Smooth muscle cell (in vitro differentiated cells): ENCODE data around the gene FBXL13. TPM values are rescaled to one million over a fixed set of nuclear protein-coding genes. Genes with fewer than 3 reads are reported as not detected.

ENCODE experiments used
- DNase-seq: peaks from one replicate; lab custom pipeline; 2025; ENCODE audit not compliant: unreplicated experiment; lab: John Stamatoyannopoulos, UW
- H2AFZ ChIP-seq: fragments of 200-600 bp; sonication (generic); 2 replicates; pipeline ENCODE4 v1.6.0; 2016; ENCODE audit warnings: antibody characterized with exemption, low read depth, mild to moderate bottlenecking
- H3F3A ChIP-seq: fragments of 200-600 bp; sonication (generic); 2 replicates; pipeline ENCODE4 v1.6.0; 2017; ENCODE audit warnings: antibody characterized with exemption, low read depth
- H3K27ac ChIP-seq: fragments of 200-600 bp; sonication (generic); 2 replicates; pipeline ENCODE4 v1.5.1; 2016; ENCODE audit warnings: low read depth, mild to moderate bottlenecking
- H3K27me3 ChIP-seq: fragments of 200-600 bp; sonication (generic); 2 replicates; pipeline ENCODE4 v1.6.1; 2016; ENCODE audit warnings: low read depth, mild to moderate bottlenecking
- H3K36me3 ChIP-seq: fragments of 200-600 bp; sonication (generic); 2 replicates; pipeline ENCODE4 v1.5.1; 2016; ENCODE audit warnings: low read depth
- H3K4me1 ChIP-seq: fragments of 200-600 bp; sonication (generic); 2 replicates; pipeline ENCODE4 v1.5.1; 2016; ENCODE audit warnings: low read depth
- H3K4me2 ChIP-seq: fragments of 200-600 bp; sonication (generic); 2 replicates; pipeline ENCODE4 v1.6.0; 2016; ENCODE audit warnings: mild to moderate bottlenecking
- H3K4me3 ChIP-seq: fragments of 200-600 bp; sonication (generic); 2 replicates; pipeline ENCODE4 v1.5.1; 2016; ENCODE audit warnings: mild to moderate bottlenecking
- H3K79me2 ChIP-seq: fragments of 200-600 bp; sonication (generic); 2 replicates; pipeline ENCODE4 v1.6.0; 2016; ENCODE audit warnings: low read depth, mild to moderate bottlenecking
- H3K9ac ChIP-seq: fragments of 200-600 bp; sonication (generic); 2 replicates; pipeline ENCODE4 v1.6.0; 2016; ENCODE audit warnings: low read depth
- H3K9me3 ChIP-seq: fragments of 200-600 bp; sonication (generic); replicated peaks from 2 replicates; pipeline ENCODE4 v1.5.1; 2016; ENCODE audit warnings: low read depth
- H4K20me1 ChIP-seq: fragments of 200-600 bp; sonication (generic); 2 replicates; pipeline ENCODE4 v1.6.0; 2016; ENCODE audit warnings: low read depth
- WGBS: methylation state at CpG from one replicate; pipeline ENCODE4 v1.1.7; 2016; ENCODE audit warnings: low lambda C conversion rate; 5-methylcytosine and 5-hydroxymethylcytosine counted together
- polyA plus RNA-seq: library from polyadenylated mRNA; unstranded; fragments of >200 nt; fragmentation: Nextera tagmentation; extraction: Ambion mirVana; gene quantifications from 2 replicates; pipeline ENCODE4 v1.2.1, GENCODE V29; 2016
- total RNA-seq: library from RNA; depleted of rRNA; stranded (reverse); fragments of >200 nt; gene quantifications from 2 replicates; pipeline ENCODE4 v1.2.3, GENCODE V29; 2014
- TF ChIP-seq, protein P1 (sequence below): fragments of 200-600 bp; sonication (generic); IDR thresholded peaks from 2 replicates; pipeline ENCODE4 v1.5.1; 2017; ENCODE audit warnings: borderline replicate concordance, mild to moderate bottlenecking, antibody characterized with exemption; ENCODE audit not compliant: insufficient read depth, poor library complexity, severe bottlenecking

Gene FBXL13
- total and polyA plus RNA-seq, 2 experiments from 2014 or later = 2.6 to 12.1 TPM

DNA sequence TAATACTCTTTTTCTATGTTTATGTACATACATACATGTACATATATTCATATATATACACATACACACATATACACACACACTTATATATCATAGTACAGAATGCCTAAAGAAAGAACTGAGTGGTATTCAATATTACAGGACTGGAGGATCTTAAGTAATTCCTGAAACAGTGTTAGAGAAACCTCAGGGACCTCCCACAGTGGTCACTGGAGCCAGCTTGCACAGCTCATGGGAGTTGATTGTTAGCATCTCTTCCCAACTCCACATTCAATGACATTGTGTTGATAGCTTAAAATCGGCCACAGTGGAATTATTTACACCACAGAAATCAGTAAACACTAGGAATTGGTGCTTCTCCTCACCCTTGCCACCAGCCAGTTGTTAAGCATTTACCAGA, 155.8 kb downstream of the FBXL13 start:
- H3K4me3 ChIP-seq = no peak overlapping the region
- H3F3A ChIP-seq = peaks cover 9% of the 10 kb centered on the region
- no peaks in the 10 kb centered on the region for H4K20me1 ChIP-seq
- 62% methylated on average over 1 of the region's 1 CpG for WGBS
- no peaks in the 10 kb centered on the region for H3K79me2 ChIP-seq
- DNase-seq = no peak
- no peaks in the 10 kb centered on the region for H3K9me3 ChIP-seq
- TF ChIP-seq, protein P1, sequence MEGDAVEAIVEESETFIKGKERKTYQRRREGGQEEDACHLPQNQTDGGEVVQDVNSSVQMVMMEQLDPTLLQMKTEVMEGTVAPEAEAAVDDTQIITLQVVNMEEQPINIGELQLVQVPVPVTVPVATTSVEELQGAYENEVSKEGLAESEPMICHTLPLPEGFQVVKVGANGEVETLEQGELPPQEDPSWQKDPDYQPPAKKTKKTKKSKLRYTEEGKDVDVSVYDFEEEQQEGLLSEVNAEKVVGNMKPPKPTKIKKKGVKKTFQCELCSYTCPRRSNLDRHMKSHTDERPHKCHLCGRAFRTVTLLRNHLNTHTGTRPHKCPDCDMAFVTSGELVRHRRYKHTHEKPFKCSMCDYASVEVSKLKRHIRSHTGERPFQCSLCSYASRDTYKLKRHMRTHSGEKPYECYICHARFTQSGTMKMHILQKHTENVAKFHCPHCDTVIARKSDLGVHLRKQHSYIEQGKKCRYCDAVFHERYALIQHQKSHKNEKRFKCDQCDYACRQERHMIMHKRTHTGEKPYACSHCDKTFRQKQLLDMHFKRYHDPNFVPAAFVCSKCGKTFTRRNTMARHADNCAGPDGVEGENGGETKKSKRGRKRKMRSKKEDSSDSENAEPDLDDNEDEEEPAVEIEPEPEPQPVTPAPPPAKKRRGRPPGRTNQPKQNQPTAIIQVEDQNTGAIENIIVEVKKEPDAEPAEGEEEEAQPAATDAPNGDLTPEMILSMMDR = no peak
- H3K36me3 ChIP-seq = no peaks in the 10 kb centered on the region
- H3K4me2 ChIP-seq = no peak overlapping the region
- no peak overlapping the region for H3K27ac ChIP-seq
- H3K27me3 ChIP-seq = no peaks in the 10 kb centered on the region
- H3K9ac ChIP-seq = no peak overlapping the region
- H2AFZ ChIP-seq = no peak overlapping the region
- H3K4me1 ChIP-seq = peaks cover 13% of the 10 kb centered on the region

- H3K4me1 ChIP-seq = peaks cover 13% of the 10 kb centered on the region
- H3K27ac ChIP-seq = peak overlapping the region; percentile 94
- no peaks in the 10 kb centered on the region for H3K36me3 ChIP-seq
- TF ChIP-seq, protein P1 = no peak
- H2AFZ ChIP-seq = no peak overlapping the region
- no peaks in the 10 kb centered on the region for H3K27me3 ChIP-seq
- no peaks in the 10 kb centered on the region for H3K9me3 ChIP-seq
- no peaks in the 10 kb centered on the region for H3K79me2 ChIP-seq
- 82% methylated on average over 5 of the region's 5 CpGs for WGBS
- H3K4me3 ChIP-seq = no peak overlapping the region
- no peak overlapping the region for H3K9ac ChIP-seq
- peaks cover 9% of the 10 kb centered on the region for H3F3A ChIP-seq
- H3K4me2 ChIP-seq = peak overlapping the region; percentile 65
- H4K20me1 ChIP-seq = no peaks in the 10 kb centered on the region
- no peak for DNase-seq
Measured at GRCh38 chr7:102917436-102918353, 156.9 kb downstream of the FBXL13 start.

GRCh38 chr7:102916881-102917280, 157.7 kb downstream of the FBXL13 start:
- H3K27me3 ChIP-seq = no peaks in the 10 kb centered on the region
- no peaks in the 10 kb centered on the region for H4K20me1 ChIP-seq
- H3K36me3 ChIP-seq = no peaks in the 10 kb centered on the region
- no peaks in the 10 kb centered on the region for H3K9me3 ChIP-seq
- peak overlapping the region; percentile 17 for H3K9ac ChIP-seq
- H3F3A ChIP-seq = peaks cover 9% of the 10 kb centered on the region
- no peak for DNase-seq
- H3K79me2 ChIP-seq = no peaks in the 10 kb centered on the region
- H3K27ac ChIP-seq = peak overlapping the region; percentile 94
- H3K4me2 ChIP-seq = peak overlapping the region; percentile 65
- H3K4me1 ChIP-seq = peaks cover 13% of the 10 kb centered on the region
- H3K4me3 ChIP-seq = no peak overlapping the region
- TF ChIP-seq, protein P1 = no peak
- no peak overlapping the region for H2AFZ ChIP-seq
